Pulmonary artery endothelial cell (primary cell): ENCODE data around the gene ENTPD6. TPM values are rescaled to one million over a fixed set of nuclear protein-coding genes. Genes with fewer than 3 reads are reported as not detected.
"Not testable (repeated sequence)": the region's sequence is repeated elsewhere in the genome, so short reads cannot be mapped to it uniquely, and the experiment has no call there.

Experiments used
- DNase-seq: peaks from one replicate; pipeline ENCODE4 v3.0.0-alpha.2; 2011; ENCODE audit warnings: low read depth, low spot score
- total RNA-seq: library from RNA; depleted of rRNA; stranded (reverse); fragments of >200 nt; gene quantifications from 2 replicates; pipeline ENCODE4 v1.2.3, GENCODE V29; 2014

Gene ENTPD6
- total RNA-seq, 1 donor from 2014 or later: 56.3 TPM

GRCh38 chr20:25254986-25255680 is 59.6 kb downstream of the ENTPD6 start:
- no peak for DNase-seq

- DNase-seq: no peak
Observed at GRCh38 chr20:25256226-25256859, 60.8 kb downstream of the ENTPD6 start.

- DNase-seq: no peak
Observed at GRCh38 chr20:25257130-25257529, 61.6 kb downstream of the ENTPD6 start.

- no peak for DNase-seq
Observed at GRCh38 chr20:25257756-25258475, 62.4 kb downstream of the ENTPD6 start.

GRCh38 chr20:25258476-25258805 is 62.9 kb downstream of the ENTPD6 start:
- DNase-seq: no peak

- no peak for DNase-seq
Observed at GRCh38 chr20:25258828-25259227, 63.3 kb downstream of the ENTPD6 start.

GRCh38 chr20:25259358-25259757 is 63.8 kb downstream of the ENTPD6 start:
- DNase-seq: no peak

- DNase-seq: no peak
Observed at GRCh38 chr20:25259788-25260254, 64.3 kb downstream of the ENTPD6 start.

- not testable (repeated sequence) for DNase-seq
Observed at GRCh38 chr20:25260770-25261437, 65.4 kb downstream of the ENTPD6 start.

- DNase-seq: no peak
Observed at GRCh38 chr20:25269057-25269832, 73.7 kb downstream of the ENTPD6 start.

- DNase-seq: no peak
Observed at GRCh38 chr20:25269833-25270170, 74.3 kb downstream of the ENTPD6 start.

- DNase-seq: no peak
Observed at GRCh38 chr20:25270829-25271251, 75.3 kb downstream of the ENTPD6 start.

GRCh38 chr20:25271486-25272222 is 76.1 kb downstream of the ENTPD6 start:
- no peak for DNase-seq

- DNase-seq: no peak
Observed at GRCh38 chr20:25272223-25273000, 76.9 kb downstream of the ENTPD6 start.

GRCh38 chr20:25273046-25273445 is 77.5 kb downstream of the ENTPD6 start:
- no peak for DNase-seq

GRCh38 chr20:25273541-25274358 is 78.2 kb downstream of the ENTPD6 start:
- DNase-seq: no peak

- no peak for DNase-seq
Observed at GRCh38 chr20:25274481-25274880, 79.0 kb downstream of the ENTPD6 start.

- no peak for DNase-seq
Observed at GRCh38 chr20:25274891-25275812, 79.6 kb downstream of the ENTPD6 start.
